RPMI8226 (cell line): Measurements from ENCODE around the gene BTRC.
A peak's percentile ranks its signal among the peaks of the same experiment; 100 is the strongest.

Experiments
- DNase-seq: peaks from one replicate; pipeline ENCODE4 v3.0.0-alpha.2; 2015

The BTRC gene

DNA sequence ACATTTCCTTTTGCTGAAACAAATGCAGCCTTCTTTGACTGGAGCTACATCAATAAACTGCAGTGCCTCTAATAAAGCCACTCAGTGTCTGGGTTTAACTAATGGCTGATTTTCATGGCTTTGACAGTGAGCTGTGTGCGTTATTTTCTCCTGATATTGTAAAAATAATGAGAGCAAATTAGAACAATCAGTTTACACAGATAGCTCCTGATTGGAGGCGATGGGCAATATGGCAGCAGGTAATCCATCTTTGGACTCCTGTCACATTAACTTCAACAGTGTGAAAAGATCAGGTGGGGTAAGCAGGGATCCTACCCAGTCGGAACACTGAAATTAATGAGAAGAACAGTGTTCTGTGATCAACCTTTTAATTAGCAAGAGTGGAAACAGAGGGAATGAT lies 133.4 kb downstream of the BTRC start:
- DNase-seq: no peak

GRCh38 chr10:101489355-101489754 lies 135.4 kb downstream of the BTRC start:
- DNase-seq: no peak

DNA sequence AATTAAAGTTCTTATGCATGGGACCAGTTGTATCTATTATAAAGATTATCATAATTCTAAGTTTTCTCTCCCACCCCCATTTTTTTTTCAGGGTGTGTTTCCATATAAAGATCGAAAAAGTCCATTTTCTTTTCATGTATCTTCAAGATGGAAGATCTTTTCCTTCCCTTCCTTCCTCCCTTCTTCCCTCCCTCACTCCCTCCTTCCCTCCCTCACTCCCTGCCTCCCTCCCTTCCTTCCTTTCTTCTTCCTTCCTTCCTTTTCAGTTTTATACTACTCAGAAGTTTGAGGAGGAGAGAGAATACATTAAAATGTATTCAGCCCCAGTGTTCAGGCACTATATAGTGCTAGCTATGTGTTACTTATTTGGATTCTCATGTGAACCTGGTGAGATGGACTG lies 136.1 kb downstream of the BTRC start:
- DNase-seq: no peak

GRCh38 chr10:101492205-101492604 lies 138.2 kb downstream of the BTRC start:
- DNase-seq: no peak

DNA sequence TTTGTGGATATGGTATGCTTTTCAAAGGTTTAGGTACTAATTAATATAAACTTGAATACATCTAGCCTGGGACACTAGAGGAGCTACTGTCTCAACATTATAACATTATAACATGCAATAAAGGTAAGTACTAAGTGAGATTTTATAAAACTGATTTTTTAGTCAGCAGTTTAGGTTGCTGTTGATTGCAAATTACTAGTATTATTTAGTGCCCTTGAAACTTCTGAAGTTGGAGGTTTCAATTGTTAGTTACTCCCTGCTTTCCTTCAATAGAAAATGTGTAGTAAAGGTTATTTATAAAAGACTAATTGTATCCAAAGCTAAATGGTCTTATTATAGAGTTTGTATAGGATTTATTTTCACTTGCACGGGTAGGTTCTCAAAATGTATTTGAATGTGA lies 138.8 kb downstream of the BTRC start:
- no peak for DNase-seq

- no peak for DNase-seq
These were observed 139.3 kb downstream of the BTRC start for GRCh38 chr10:101493249-101493648.

DNA sequence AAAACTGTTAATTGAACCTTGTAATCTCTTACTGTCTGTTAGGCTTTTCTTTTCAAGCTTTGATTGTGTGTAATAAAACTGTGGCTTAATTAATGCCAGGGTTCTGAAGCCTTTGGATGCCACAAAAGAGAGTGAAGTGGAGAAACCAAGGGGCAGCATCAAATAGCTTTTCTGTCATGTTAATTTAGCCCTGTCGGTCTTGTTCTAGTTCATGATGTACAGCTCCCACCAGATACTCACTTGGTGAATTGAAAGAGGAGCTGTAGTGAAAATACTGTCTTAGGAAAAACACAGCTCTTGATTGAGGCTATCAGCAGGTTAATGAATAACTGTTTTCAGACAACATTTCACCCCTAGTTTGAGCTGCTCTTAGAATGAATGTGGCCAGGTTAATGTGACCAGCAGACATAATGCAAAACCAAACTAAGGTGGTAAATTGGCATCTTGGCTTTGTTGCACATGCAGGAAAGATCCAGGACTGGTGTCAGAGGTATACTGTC lies 139.9 kb downstream of the BTRC start:
- no peak for DNase-seq

DNA sequence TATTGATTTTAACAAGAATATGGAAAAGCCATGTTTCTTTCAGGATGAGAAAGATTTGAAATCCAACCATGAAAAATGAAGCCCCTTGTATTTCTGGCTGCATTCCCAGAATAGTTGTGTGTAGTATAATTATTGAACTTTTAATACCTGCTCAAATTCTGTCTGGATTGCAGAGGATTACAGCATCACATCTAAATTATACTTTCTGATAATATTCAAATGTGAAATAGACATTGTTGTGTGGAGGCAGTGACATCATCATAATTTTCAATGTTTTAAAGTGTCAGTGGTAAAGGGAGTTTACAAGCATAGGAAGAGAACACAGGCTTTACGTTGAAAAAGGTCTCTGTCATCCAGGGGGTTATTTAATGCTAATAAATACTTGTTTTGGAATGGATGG lies 140.7 kb downstream of the BTRC start:
- DNase-seq: no peak

DNA sequence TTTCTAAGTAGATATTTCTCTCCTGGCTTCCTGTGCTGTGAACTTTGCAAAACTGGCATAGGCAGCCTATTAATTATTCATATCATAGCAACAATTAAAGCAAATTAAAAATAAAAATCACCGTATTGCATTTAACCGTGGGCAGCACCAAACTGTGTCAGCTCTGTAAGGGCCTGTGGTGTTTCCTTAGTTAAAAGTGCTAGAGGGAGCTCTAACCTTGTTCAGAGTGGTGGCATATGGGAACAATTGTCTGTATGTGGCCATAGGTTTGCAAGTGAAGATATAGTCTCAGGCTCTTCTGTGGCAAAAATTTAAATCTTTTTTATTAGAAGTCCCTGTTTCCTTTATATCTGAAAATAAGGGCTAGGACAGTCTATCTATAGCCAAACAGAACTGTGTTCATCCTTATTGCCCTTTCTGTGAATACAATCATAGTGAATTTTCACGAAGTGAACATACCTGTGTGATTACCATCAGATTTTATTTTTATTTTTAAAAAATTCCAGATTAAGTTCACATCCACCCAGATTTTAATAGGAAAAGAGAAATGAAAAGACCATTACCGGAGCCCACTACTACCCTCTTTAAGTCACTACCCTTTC lies 141.5 kb downstream of the BTRC start:
- no peak for DNase-seq

DNA sequence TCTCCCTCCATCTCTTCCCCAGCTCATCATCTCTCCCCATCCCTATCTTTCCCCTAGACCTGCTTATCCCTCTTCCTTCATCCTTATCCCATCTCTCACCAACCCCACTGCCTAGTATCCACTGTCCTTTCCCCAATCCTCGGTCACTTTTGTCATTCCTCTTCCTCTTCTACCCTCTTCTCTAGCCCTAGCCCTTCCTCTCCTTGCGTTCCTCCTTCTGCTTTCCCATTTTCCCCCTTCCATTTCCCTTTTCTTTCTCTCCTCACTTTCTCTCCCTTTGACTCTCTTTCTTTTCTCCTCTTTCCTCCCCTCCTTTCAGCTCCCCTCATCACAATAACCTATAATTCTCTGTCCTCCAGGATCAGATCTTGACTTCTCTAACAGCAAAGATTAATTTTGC lies 150.5 kb downstream of the BTRC start:
- DNase-seq: no peak

DNA sequence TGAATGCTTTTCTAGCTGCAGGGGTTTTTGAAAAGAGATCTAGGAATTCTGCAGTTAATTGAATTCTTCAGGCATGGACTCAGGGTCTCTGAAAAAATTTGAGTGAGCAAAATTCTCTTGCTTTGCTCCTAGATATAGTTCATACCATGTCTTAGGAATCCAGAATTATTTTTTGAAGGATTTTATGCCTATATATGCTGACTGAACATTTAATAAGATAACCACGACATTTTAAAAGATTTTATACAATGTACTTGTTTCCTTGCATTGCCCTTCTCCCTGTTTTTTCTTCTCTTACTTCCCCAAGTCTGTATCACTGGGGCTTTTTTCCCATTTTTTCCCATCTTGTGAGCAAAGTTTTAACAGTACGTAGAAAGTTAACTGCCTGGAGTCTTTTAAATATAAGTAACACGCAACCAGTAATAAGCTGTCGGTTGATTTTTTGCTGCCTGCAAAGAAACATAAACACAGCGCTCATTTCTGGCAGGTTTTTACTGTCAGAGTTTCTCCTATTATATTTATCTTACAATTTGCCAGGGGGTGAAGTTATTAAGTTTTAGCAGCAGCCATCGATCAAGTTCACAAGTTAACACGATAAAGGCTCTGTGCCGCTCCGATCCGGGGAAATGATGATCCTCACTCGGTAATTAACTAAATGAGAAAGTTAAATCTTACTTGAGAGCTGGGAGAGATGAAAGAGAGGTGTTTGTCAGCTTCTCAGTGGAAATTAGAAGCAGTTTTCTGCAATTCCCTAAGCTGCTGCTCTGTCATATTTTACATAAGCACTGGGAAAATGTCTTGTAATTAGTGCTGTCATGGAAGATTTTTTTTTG lies 153.1 kb downstream of the BTRC start:
- DNase-seq: no peak

DNA sequence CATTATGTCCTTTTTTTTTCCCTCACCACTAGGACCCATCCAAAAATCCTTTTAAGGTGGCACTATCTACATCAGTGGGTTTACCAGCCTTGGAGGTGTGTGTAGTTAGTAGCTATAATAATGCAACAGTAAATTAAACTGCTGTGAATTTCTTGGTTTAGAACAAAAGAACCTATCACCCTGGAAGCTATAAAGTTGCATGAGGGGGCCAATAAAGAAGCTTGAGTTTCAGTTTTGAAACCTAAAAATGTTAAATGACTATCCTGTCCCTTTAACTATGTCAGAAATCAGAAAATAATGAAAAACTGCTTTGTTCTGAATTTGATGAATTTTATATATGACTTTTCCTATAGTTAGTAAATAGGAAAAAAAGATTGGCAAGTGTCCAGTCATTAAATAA lies 153.9 kb downstream of the BTRC start:
- DNase-seq: no peak

- DNase-seq: no peak
These were observed 158.0 kb downstream of the BTRC start for GRCh38 chr10:101511938-101512337.

GRCh38 chr10:101512738-101513137 lies 158.8 kb downstream of the BTRC start:
- no peak for DNase-seq

DNA sequence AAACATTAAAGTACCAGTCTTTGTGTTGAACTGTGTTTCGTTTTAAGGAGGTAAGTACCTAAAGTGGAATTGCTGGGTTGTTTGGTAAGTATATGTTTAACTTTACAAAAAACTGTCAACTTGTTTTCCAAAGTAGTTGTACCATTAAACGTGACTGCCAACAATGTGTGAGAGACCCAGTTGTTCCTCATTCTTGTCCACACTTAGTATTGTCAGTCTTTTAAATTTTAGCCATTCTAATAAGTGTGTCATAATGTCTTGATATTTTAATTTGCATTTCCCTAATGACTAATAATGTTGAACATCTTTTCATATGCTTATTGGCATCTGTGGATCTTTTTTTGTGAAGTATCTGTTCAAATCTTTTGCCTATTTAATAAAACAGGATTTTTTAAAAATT lies 159.8 kb downstream of the BTRC start:
- DNase-seq: no peak

DNA sequence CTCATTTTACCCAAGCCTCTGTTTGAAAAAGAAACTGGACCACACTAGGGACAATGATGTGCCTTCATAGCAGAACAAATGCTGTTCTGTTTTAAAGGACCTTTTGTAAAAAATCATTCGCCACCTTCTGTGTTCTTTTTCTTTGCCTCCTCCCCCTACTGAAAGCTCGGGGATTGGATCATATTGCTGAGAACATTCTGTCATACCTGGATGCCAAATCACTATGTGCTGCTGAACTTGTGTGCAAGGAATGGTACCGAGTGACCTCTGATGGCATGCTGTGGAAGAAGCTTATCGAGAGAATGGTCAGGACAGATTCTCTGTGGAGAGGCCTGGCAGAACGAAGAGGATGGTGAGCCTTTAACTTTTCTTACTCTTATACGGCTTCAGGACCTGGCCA lies 171.9 kb downstream of the BTRC start:
- no peak for DNase-seq

DNA sequence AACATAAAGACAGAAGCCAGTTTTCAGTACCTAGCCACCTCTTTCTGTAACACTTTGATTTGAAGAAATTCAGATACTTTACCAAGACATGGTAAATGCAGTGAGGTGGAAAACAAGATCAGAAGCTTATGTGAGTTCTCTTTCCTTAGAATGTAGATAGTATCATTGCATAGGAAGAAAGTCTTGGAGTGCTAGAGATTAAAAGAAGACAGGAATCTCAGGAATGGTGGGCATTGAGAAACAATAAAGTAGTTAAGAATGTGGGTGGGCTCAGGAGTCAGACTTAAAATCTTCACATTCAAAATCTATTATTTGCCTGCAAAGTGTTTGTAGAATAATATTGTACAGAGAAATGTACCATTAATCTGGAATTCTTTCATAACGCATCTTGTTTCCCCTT lies 175.2 kb downstream of the BTRC start:
- DNase-seq: no peak

- DNase-seq: no peak
These were observed 176.0 kb downstream of the BTRC start for GRCh38 chr10:101529725-101530553.

GRCh38 chr10:101535949-101536348 lies 182.0 kb downstream of the BTRC start:
- DNase-seq: no peak

GRCh38 chr10:101536800-101537199 lies 182.8 kb downstream of the BTRC start:
- DNase-seq: peak; percentile 38

- DNase-seq: no peak
These were observed 184.5 kb downstream of the BTRC start for GRCh38 chr10:101538446-101538845.

GRCh38 chr10:101545898-101546297 lies 191.9 kb downstream of the BTRC start:
- peak; percentile 12 for DNase-seq

GRCh38 chr10:101550965-101551364 lies 197.0 kb downstream of the BTRC start:
- DNase-seq: no peak

- DNase-seq: no peak
These were observed 198.5 kb downstream of the BTRC start for GRCh38 chr10:101552442-101552841.
